Amygdala (tissue), 56 donors: ENCODE results near the gene DCDC1.

Experiments used
- DNase-seq, 56 donors: peaks; one replicate each; lab custom pipeline; 2025; lab: John Stamatoyannopoulos, UW

DCDC1 gene

GRCh38 chr11:30873924-30874610 lies 495.5 kb downstream of the DCDC1 start:
- DNase-seq = no peak

GRCh38 chr11:30868626-30869081 lies 500.9 kb downstream of the DCDC1 start:
- no peak for DNase-seq

- no peak for DNase-seq
Observed at GRCh38 chr11:30863209-30863608, 506.3 kb downstream of the DCDC1 start.

- no peak for DNase-seq
Observed at GRCh38 chr11:30861531-30861930, 508.0 kb downstream of the DCDC1 start.

- no peak for DNase-seq
Observed at GRCh38 chr11:30861064-30861463, 508.5 kb downstream of the DCDC1 start.

GRCh38 chr11:30860146-30860545 lies 509.4 kb downstream of the DCDC1 start:
- no peak for DNase-seq

- DNase-seq = no peak
Observed at GRCh38 chr11:30859669-30860068, 509.9 kb downstream of the DCDC1 start.

- DNase-seq = no peak
Observed at GRCh38 chr11:30855383-30856006, 514.0 kb downstream of the DCDC1 start.

- DNase-seq = no peak
Observed at GRCh38 chr11:30853439-30853838, 516.1 kb downstream of the DCDC1 start.

GRCh38 chr11:30852645-30853044 lies 516.9 kb downstream of the DCDC1 start:
- no peak for DNase-seq

GRCh38 chr11:30852091-30852490 lies 517.4 kb downstream of the DCDC1 start:
- no peak for DNase-seq

GRCh38 chr11:30837252-30837651 lies 532.3 kb downstream of the DCDC1 start:
- no peak for DNase-seq

- DNase-seq = no peak
Observed at GRCh38 chr11:30832831-30833230, 536.7 kb downstream of the DCDC1 start.

GRCh38 chr11:30830681-30831080 lies 538.9 kb downstream of the DCDC1 start:
- no peak for DNase-seq

GRCh38 chr11:30826911-30827310 lies 542.6 kb downstream of the DCDC1 start:
- DNase-seq = no peak

- DNase-seq = no peak
Observed at GRCh38 chr11:30825723-30826122, 543.8 kb downstream of the DCDC1 start.

GRCh38 chr11:30823119-30823518 lies 546.4 kb downstream of the DCDC1 start:
- DNase-seq = no peak

- DNase-seq = no peak
Observed at GRCh38 chr11:30821438-30821965, 548.0 kb downstream of the DCDC1 start.

GRCh38 chr11:30818721-30819120 lies 550.8 kb downstream of the DCDC1 start:
- no peak for DNase-seq

- no peak for DNase-seq
Observed at GRCh38 chr11:30816959-30817880, 552.3 kb downstream of the DCDC1 start.

- DNase-seq = no peak
Observed at GRCh38 chr11:30815619-30816018, 553.9 kb downstream of the DCDC1 start.
